PC-3 (cell line): ENCODE results near the gene SLC16A13. TPM values are rescaled to one million over a fixed set of nuclear protein-coding genes. Genes with fewer than 3 reads are reported as not detected.

ENCODE experiments used
- ATAC-seq: fragments of 200-7000 bp; cut with Tn5 transposase; 2 replicates; pipeline ENCODE4 v1.9.1; 2020; ENCODE audit warnings: mild to moderate bottlenecking, moderate library complexity
- BruUV-seq: library from RNA; stranded (reverse); fragments of 400-500 nt; replicated peaks from 2 replicates; lab custom pipeline; 2021; lab: Mats Ljungman, UMichigan
- CTCF ChIA-PET: fragments of 300-600 bp; sonication (Branson Sonifier 250); formaldehyde crosslinking; loops from one replicate; lab custom pipeline; 2022; ENCODE audit warnings: antibody characterized with exemption; lab: Charles Lee
- POLR2A ChIA-PET: fragments of 300-600 bp; sonication (Branson Sonifier 250); formaldehyde crosslinking; loops from one replicate; lab custom pipeline; 2022; ENCODE audit warnings: antibody characterized with exemption; ENCODE audit not compliant: unreplicated experiment; lab: Charles Lee
- DNase-seq: peaks from one replicate; pipeline ENCODE4 v3.0.0-alpha.2; 2015
- H2AFZ ChIP-seq: fragments of 300-600 bp; sonication (generic); 2 replicates; pipeline ENCODE4 v1.6.0; 2016; ENCODE audit warnings: antibody characterized with exemption, low read length
- H3F3A ChIP-seq: fragments of 300-600 bp; sonication (generic); one replicate; pipeline ENCODE4 v1.6.0; 2017; ENCODE audit warnings: antibody characterized with exemption, low read length, control low read depth, mild to moderate bottlenecking; ENCODE audit not compliant: unreplicated experiment
- H3K27ac ChIP-seq: fragments of 300-600 bp; sonication (generic); 2 replicates; pipeline ENCODE4 v1.5.1; 2016; ENCODE audit warnings: mild to moderate bottlenecking, low read length
- H3K27me3 ChIP-seq: fragments of 300-600 bp; sonication (generic); 2 replicates; pipeline ENCODE4 v1.6.1; 2016; ENCODE audit warnings: low read length, mixed read lengths
- H3K36me3 ChIP-seq: fragments of 300-600 bp; sonication (generic); 2 replicates; pipeline ENCODE4 v1.6.1; 2016; ENCODE audit warnings: low read depth, mixed run types, low read length, mixed read lengths
- H3K4me1 ChIP-seq: fragments of 300-600 bp; sonication (generic); 2 replicates; pipeline ENCODE4 v1.5.1; 2016; ENCODE audit warnings: low read length; ENCODE audit not compliant: insufficient read depth
- H3K4me2 ChIP-seq: fragments of 300-600 bp; sonication (generic); 2 replicates; pipeline ENCODE4 v1.6.0; 2016; ENCODE audit warnings: low read length
- H3K4me3 ChIP-seq: fragments of 300-600 bp; sonication (generic); 2 replicates; pipeline ENCODE4 v1.5.1; 2016; ENCODE audit warnings: mild to moderate bottlenecking, low read length, mixed read lengths
- H3K79me2 ChIP-seq: fragments of 300-600 bp; sonication (generic); 2 replicates; pipeline ENCODE4 v1.6.1; 2017; ENCODE audit warnings: low read length, mixed read lengths
- H3K9ac ChIP-seq: fragments of 300-600 bp; sonication (generic); 2 replicates; pipeline ENCODE4 v1.6.0; 2016; ENCODE audit warnings: mild to moderate bottlenecking, low read length
- H3K9me2 ChIP-seq: fragments of 300-600 bp; sonication (generic); replicated peaks from 2 replicates; pipeline ENCODE4 v1.6.1; 2016; ENCODE audit warnings: mixed run types, low read length, mixed read lengths
- H3K9me3 ChIP-seq: fragments of 300-600 bp; sonication (generic); 2 replicates; pipeline ENCODE4 v1.6.1; 2016; ENCODE audit warnings: low read length, mixed read lengths
- H4K20me1 ChIP-seq: fragments of 300-600 bp; sonication (generic); 2 replicates; pipeline ENCODE4 v1.6.1; 2016; ENCODE audit warnings: low read length, mixed read lengths
- EZH2 ChIP-seq: fragments of 300-600 bp; sonication (generic); IDR thresholded peaks from one replicate; pipeline ENCODE4 v1.6.1; 2017; ENCODE audit warnings: antibody characterized with exemption, mild to moderate bottlenecking, low read length; ENCODE audit not compliant: unreplicated experiment
- EZH2phosphoT487 ChIP-seq: fragments of 300-600 bp; sonication (generic); IDR thresholded peaks from 2 replicates; pipeline ENCODE4 v1.6.1; 2018; ENCODE audit warnings: mild to moderate bottlenecking, antibody characterized with exemption, low read length, borderline replicate concordance
- intact Hi-C: fragments of 100-400 bp; cut with micrococcal nuclease; formaldehyde crosslinking; loops from 2 replicates; pipeline ENCODE4 v1.9.0; 2023
- total RNA-seq: library from RNA; depleted of rRNA; stranded (reverse); fragments of >200 nt; gene quantifications from 2 replicates; pipeline ENCODE4 v1.2.3, GENCODE V29; 2014
- TF ChIP-seq, protein P1 (sequence below): fragments of 300-600 bp; sonication (generic); conservative IDR thresholded peaks from 2 replicates; pipeline ENCODE4 v1.5.1; 2017; ENCODE audit warnings: antibody characterized with exemption, low read depth, mild to moderate bottlenecking, low read length

Gene SLC16A13
- total RNA-seq, 1 experiment from 2014 or later, result 0.62 TPM

- Histone ChIP-seq H3K4me3 (no peak overlapping the region), H3K36me3 (no peaks in the 10 kb centered on the region), H3K27ac (no peak overlapping the region), H3K9ac (no peak overlapping the region), H2AFZ (no peak overlapping the region), H4K20me1 (no peaks in the 10 kb centered on the region), H3F3A (no peaks in the 10 kb centered on the region), H3K9me3 (no peaks in the 10 kb centered on the region), H3K4me1 (peaks cover 26% of the 10 kb centered on the region), H3K4me2 (no peak overlapping the region), H3K9me2 (no peaks in the 10 kb centered on the region), H3K79me2 (peaks cover 7% of the 10 kb centered on the region), H3K27me3 (no peaks in the 10 kb centered on the region)
- CTCF ChIA-PET, result no interaction called here
- ATAC-seq (no peak), DNase-seq (no peak)
- intact Hi-C loops, result no loop called here
- no TSS peak for BruUV-seq
- POLR2A ChIA-PET, result no interaction called here
- TF ChIP-seq EZH2 (no peak), EZH2phosphoT487 (no peak)
- TF ChIP-seq, protein P1, sequence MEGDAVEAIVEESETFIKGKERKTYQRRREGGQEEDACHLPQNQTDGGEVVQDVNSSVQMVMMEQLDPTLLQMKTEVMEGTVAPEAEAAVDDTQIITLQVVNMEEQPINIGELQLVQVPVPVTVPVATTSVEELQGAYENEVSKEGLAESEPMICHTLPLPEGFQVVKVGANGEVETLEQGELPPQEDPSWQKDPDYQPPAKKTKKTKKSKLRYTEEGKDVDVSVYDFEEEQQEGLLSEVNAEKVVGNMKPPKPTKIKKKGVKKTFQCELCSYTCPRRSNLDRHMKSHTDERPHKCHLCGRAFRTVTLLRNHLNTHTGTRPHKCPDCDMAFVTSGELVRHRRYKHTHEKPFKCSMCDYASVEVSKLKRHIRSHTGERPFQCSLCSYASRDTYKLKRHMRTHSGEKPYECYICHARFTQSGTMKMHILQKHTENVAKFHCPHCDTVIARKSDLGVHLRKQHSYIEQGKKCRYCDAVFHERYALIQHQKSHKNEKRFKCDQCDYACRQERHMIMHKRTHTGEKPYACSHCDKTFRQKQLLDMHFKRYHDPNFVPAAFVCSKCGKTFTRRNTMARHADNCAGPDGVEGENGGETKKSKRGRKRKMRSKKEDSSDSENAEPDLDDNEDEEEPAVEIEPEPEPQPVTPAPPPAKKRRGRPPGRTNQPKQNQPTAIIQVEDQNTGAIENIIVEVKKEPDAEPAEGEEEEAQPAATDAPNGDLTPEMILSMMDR, result no peak
These were observed 17.4 kb upstream of the SLC16A13 start for GRCh38 chr17:7018331-7018964.

- ATAC-seq (no peak), DNase-seq (no peak)
- Histone ChIP-seq H3K4me2 (peak overlapping the region; percentile 94), H3K9me2 (no peaks in the 10 kb centered on the region), H4K20me1 (no peaks in the 10 kb centered on the region), H2AFZ (peak overlapping the region; percentile 97), H3K36me3 (no peaks in the 10 kb centered on the region), H3F3A (no peaks in the 10 kb centered on the region), H3K27ac (no peak overlapping the region; the same call in 1 of the 2 replicates), H3K4me1 (peaks cover 19% of the 10 kb centered on the region), H3K9me3 (no peaks in the 10 kb centered on the region), H3K9ac (peak overlapping the region; percentile 75), H3K4me3 (peak overlapping the region; percentile 71), H3K27me3 (no peaks in the 10 kb centered on the region), H3K79me2 (no peaks in the 10 kb centered on the region)
- intact Hi-C loops, result no loop called here
- POLR2A ChIA-PET, result interaction anchor here (0.6 kb wide), 1 partner anchor 368 kb away, joined by 3 read pairs; the partner anchor contains the start of genes C17orf100 and MED31
- no TSS peak for BruUV-seq
- TF ChIP-seq EZH2phosphoT487, result no peak
- TF ChIP-seq, protein P1, result no peak
- TF ChIP-seq EZH2, result no peak
- CTCF ChIA-PET, result no interaction called here
These were observed 16.4 kb upstream of the SLC16A13 start for GRCh38 chr17:7019367-7019766.
